ENCODE measurements around the gene SORCS2.

The SORCS2 gene

DNA sequence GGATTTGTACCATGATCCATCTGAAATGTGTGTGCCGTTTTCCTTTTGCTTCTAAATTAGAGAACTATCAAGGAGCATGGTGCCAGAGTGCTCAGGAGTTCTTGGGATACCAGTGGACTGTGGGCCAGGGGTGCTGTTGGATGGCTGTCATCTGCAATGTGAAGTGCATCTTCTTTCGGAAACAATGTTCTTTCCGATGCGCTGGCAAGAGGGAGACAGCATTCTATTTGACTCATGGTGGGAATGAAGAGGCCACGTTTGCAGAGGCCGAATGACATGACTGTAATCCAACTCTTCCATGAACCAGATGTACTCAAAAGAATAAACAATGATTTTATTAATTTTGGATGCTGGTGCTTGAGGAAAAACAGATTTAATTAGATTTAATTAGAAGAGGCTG is 45.5 kb downstream of the SORCS2 start:
- DNase-seq (ENCODE audit: low spot score): no peak
- H3K27ac ChIP-seq: no peak overlapping the region
- POLR2A ChIA-PET (ENCODE audit: low non-redundant PET): no interaction called here

DNA sequence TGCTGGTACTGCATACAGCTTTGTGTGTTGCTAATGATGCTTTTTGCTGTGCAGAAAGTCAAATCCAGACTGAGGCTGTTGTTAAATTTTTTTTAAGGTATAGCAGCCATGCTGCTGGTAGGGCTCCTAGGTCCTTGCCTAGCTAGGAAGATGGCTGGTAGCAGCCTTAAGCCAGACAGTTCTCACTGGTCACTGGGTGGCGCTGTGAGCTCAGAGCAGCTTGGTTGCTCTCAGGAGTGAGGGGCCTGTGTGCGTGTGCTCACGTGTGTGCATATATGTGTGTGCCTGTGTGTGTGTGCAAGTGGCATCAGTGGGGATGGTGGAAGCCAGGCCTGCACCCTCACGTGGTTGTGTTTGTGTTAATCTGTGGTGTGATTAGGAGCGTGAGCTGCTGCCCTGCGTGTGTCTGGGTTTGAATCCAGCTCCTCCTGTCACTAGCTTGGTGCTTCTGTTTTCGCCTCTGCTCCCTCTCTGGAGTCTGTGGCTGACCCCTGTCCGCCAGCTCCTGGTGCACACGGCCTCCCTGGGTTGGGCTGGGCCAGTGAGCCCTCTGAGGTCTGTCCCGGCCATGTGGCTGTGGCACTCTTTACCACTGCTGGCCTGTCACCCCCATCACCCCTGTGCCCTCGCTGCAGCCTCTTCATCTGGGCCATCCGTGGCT is 46.1 kb downstream of the SORCS2 start:
- TF ChIP-seq, protein P1, sequence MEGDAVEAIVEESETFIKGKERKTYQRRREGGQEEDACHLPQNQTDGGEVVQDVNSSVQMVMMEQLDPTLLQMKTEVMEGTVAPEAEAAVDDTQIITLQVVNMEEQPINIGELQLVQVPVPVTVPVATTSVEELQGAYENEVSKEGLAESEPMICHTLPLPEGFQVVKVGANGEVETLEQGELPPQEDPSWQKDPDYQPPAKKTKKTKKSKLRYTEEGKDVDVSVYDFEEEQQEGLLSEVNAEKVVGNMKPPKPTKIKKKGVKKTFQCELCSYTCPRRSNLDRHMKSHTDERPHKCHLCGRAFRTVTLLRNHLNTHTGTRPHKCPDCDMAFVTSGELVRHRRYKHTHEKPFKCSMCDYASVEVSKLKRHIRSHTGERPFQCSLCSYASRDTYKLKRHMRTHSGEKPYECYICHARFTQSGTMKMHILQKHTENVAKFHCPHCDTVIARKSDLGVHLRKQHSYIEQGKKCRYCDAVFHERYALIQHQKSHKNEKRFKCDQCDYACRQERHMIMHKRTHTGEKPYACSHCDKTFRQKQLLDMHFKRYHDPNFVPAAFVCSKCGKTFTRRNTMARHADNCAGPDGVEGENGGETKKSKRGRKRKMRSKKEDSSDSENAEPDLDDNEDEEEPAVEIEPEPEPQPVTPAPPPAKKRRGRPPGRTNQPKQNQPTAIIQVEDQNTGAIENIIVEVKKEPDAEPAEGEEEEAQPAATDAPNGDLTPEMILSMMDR (conservative IDR thresholded peaks at IDR 0.05; ENCODE audit: low read depth): no peak
- no peak for DNase-seq (ENCODE audit: low spot score)
- POLR2A ChIA-PET (ENCODE audit: low non-redundant PET): no interaction called here
- no peak overlapping the region for H3K27ac ChIP-seq
- CTCF ChIA-PET: interaction anchor here (0.6 kb wide), 1 partner anchor 12 kb away, joined by 3 read pairs; no protein-coding TSS in a partner anchor

More for the DNA sequence above, 45.5 kb downstream of the SORCS2 start:
- TF ChIP-seq, protein P1 (conservative IDR thresholded peaks at IDR 0.05; ENCODE audit: low read depth): no peak
- CTCF ChIA-PET: interaction anchor here (0.6 kb wide), 1 partner anchor 13 kb away, joined by 3 read pairs; no protein-coding TSS in a partner anchor

DNA sequence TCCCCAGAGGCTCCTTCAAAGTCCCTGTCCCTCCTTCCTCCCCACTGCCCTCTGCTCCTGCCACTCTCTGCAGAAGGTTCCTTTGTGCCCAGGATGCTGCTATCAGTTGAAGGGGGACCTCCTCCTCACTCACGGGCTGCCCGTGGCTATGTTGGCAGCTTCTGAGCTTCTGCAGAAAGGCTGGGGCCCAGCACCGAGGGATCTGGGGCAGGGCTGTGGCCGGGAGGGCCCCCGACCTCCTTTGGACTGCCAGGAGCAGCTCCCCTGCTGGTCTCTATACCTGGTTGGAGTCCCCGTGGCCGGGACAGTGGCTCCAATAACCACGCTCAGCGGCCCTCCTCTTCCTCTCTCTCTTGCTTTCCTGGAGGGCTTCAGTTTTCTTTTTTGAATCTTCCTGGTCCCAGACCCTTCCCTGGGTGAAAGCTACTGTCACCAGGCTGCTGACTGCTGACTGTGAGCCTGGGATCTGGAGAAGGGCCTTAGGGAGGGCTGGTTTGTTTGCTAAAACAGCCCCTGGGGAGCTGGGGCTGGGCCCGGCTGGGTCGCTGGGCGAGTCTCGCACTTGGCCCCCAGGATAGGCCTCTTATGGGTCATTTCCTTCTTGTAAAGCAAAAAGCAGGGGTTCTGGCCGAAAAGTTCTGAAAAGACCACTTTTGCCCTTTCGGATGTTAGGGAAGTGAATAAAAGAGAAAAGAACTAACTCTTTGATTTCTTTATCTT is 46.9 kb downstream of the SORCS2 start:
- CTCF ChIA-PET: no interaction called here
- no peak for DNase-seq (ENCODE audit: low spot score)
- POLR2A ChIA-PET (ENCODE audit: low non-redundant PET): no interaction called here
- TF ChIP-seq, protein P1 (conservative IDR thresholded peaks at IDR 0.05; ENCODE audit: low read depth): no peak
- H3K27ac ChIP-seq: no peak overlapping the region

DNA sequence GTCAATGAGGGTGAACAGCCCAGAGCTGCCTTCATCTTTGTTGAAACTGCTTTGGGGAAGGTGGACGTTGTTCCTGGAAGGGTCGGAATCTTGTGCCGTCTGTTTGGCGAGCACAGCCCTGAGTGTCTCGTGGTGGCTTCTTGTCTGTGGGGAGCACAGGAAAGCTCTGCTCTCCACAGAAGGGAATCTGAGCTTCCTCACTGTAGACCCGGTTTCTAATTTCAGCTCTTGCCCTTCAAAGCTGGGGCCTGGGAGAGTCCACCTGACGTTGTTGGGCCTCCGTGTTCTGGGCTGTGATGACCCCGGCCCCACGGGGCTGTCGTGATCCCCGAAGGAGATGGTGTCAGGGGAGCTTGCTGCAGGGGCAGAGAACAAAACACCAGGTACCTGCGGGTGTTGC is 47.5 kb downstream of the SORCS2 start:
- no peak for DNase-seq (ENCODE audit: low spot score)
- H3K27ac ChIP-seq: no peak overlapping the region
- TF ChIP-seq, protein P1 (conservative IDR thresholded peaks at IDR 0.05; ENCODE audit: low read depth): no peak
- ChIA-PET CTCF (no interaction called here), POLR2A (ENCODE audit: low non-redundant PET) (no interaction called here)

DNA sequence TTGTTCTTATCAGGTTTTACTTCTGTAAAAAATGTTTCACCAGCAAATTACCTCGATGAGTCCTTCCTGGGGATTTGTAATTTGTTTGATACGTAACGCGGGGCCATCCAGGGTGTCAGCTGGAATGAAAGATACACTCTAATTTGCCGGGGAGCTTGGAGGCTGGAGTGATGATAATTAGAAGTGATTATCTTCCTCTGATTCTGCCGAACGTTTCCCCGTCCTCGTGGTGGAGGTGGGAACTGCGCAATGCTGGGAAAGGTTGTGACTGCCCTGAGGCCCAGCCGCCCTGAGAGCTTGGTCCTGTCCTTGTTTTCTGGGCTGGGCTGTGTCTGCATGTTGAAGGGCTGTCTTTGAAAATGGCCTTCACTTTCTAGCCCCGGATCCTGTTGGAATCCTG is 48.0 kb downstream of the SORCS2 start:
- TF ChIP-seq, protein P1 (conservative IDR thresholded peaks at IDR 0.05; ENCODE audit: low read depth): no peak
- H3K27ac ChIP-seq: no peak overlapping the region
- ChIA-PET CTCF (no interaction called here), POLR2A (ENCODE audit: low non-redundant PET) (no interaction called here)
- DNase-seq (ENCODE audit: low spot score): no peak

DNA sequence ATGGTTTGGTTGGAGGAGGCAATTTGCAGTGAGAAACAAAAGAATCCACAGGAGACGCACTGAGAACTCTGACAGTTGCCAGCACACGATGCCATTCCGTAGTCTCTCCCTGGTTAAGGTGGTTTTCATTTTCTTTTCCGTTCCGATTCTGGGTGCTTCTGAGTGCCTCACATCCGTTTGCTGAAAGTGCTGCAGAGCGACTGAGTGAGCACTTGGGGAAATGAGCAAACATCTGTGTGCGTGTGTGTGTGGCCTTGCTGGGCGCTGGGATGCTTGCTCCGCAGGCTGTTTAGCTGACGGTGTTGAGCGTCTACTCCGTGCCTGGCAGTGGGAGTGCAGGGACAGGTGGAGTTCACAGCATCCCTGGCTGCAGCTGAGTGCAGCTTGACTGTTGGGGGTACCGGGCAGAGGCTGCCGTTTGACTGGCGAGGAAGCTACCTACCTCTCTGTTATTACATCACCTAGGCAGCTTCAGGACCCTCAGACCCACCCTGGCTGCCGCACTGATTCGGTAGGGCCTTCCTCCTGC is 49.3 kb downstream of the SORCS2 start:
- no peak for DNase-seq (ENCODE audit: low spot score)
- TF ChIP-seq, protein P1 (conservative IDR thresholded peaks at IDR 0.05; ENCODE audit: low read depth): no peak
- no peak overlapping the region for H3K27ac ChIP-seq
- ChIA-PET CTCF (no interaction called here), POLR2A (ENCODE audit: low non-redundant PET) (no interaction called here)

All from RWPE1 (cell line).